Measurements from ENCODE around the gene EMC9. TPM values are rescaled to one million over a fixed set of nuclear protein-coding genes. Genes with fewer than 3 reads are reported as not detected.

EMC9 gene
- total and polyA plus RNA-seq, 2 of the 8 experiments (the other 6 are each of a cell fraction or from before 2014, with no cell fraction given), result 38.4 to 47.2 TPM

DNA sequence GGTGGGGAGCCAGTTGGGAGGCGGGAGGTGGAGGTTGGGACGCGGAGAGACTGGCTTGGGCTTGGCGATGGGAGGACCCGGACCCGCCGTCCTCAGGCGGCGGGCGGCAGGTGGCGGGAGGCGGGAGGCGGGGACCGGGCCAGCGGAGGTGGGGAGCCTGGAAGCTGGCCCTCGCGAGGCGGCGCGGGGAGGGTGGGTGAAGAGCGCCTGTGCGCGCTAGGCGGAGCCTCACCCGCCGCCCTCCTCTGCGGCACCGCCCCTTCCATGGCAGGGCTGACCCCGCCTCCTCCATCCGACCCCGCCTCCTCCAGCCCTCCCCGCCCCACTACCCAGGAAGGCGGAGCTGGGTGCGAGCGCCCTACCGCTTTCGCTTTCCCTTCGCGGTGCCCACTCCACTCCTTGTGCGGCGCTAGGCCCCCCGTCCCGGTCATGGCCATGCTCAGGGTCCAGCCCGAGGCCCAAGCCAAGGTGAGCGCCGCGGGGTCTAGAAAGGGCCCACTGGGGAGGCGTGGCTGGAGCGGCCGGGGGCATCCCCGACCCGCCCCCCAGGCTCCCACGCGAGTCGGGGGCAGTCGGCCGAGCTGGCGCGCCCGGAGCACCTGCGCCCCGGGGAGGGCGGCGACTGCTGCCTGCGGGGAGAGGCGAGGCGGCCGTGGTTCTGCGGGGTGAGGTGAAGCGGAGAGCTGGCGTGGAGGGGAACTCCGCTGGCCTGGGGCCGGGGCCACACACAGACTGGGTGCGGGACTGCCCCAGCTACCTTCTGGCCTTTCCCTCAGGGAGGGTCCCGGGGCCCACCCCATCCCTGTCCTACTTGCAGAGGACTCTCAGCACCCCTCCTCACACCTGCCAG lies 5.3 kb downstream of the EMC9 start, which contains the start of gene PSME1 (continued):
- TF ChIP-seq, protein P1, sequence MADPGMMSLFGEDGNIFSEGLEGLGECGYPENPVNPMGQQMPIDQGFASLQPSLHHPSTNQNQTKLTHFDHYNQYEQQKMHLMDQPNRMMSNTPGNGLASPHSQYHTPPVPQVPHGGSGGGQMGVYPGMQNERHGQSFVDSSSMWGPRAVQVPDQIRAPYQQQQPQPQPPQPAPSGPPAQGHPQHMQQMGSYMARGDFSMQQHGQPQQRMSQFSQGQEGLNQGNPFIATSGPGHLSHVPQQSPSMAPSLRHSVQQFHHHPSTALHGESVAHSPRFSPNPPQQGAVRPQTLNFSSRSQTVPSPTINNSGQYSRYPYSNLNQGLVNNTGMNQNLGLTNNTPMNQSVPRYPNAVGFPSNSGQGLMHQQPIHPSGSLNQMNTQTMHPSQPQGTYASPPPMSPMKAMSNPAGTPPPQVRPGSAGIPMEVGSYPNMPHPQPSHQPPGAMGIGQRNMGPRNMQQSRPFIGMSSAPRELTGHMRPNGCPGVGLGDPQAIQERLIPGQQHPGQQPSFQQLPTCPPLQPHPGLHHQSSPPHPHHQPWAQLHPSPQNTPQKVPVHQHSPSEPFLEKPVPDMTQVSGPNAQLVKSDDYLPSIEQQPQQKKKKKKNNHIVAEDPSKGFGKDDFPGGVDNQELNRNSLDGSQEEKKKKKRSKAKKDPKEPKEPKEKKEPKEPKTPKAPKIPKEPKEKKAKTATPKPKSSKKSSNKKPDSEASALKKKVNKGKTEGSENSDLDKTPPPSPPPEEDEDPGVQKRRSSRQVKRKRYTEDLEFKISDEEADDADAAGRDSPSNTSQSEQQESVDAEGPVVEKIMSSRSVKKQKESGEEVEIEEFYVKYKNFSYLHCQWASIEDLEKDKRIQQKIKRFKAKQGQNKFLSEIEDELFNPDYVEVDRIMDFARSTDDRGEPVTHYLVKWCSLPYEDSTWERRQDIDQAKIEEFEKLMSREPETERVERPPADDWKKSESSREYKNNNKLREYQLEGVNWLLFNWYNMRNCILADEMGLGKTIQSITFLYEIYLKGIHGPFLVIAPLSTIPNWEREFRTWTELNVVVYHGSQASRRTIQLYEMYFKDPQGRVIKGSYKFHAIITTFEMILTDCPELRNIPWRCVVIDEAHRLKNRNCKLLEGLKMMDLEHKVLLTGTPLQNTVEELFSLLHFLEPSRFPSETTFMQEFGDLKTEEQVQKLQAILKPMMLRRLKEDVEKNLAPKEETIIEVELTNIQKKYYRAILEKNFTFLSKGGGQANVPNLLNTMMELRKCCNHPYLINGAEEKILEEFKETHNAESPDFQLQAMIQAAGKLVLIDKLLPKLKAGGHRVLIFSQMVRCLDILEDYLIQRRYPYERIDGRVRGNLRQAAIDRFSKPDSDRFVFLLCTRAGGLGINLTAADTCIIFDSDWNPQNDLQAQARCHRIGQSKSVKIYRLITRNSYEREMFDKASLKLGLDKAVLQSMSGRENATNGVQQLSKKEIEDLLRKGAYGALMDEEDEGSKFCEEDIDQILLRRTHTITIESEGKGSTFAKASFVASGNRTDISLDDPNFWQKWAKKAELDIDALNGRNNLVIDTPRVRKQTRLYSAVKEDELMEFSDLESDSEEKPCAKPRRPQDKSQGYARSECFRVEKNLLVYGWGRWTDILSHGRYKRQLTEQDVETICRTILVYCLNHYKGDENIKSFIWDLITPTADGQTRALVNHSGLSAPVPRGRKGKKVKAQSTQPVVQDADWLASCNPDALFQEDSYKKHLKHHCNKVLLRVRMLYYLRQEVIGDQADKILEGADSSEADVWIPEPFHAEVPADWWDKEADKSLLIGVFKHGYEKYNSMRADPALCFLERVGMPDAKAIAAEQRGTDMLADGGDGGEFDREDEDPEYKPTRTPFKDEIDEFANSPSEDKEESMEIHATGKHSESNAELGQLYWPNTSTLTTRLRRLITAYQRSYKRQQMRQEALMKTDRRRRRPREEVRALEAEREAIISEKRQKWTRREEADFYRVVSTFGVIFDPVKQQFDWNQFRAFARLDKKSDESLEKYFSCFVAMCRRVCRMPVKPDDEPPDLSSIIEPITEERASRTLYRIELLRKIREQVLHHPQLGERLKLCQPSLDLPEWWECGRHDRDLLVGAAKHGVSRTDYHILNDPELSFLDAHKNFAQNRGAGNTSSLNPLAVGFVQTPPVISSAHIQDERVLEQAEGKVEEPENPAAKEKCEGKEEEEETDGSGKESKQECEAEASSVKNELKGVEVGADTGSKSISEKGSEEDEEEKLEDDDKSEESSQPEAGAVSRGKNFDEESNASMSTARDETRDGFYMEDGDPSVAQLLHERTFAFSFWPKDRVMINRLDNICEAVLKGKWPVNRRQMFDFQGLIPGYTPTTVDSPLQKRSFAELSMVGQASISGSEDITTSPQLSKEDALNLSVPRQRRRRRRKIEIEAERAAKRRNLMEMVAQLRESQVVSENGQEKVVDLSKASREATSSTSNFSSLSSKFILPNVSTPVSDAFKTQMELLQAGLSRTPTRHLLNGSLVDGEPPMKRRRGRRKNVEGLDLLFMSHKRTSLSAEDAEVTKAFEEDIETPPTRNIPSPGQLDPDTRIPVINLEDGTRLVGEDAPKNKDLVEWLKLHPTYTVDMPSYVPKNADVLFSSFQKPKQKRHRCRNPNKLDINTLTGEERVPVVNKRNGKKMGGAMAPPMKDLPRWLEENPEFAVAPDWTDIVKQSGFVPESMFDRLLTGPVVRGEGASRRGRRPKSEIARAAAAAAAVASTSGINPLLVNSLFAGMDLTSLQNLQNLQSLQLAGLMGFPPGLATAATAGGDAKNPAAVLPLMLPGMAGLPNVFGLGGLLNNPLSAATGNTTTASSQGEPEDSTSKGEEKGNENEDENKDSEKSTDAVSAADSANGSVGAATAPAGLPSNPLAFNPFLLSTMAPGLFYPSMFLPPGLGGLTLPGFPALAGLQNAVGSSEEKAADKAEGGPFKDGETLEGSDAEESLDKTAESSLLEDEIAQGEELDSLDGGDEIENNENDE (IDR thresholded peaks at IDR 0.05; ENCODE audit: insufficient replicate concordance, low read length), result no peak
- TF ChIP-seq, protein P2, sequence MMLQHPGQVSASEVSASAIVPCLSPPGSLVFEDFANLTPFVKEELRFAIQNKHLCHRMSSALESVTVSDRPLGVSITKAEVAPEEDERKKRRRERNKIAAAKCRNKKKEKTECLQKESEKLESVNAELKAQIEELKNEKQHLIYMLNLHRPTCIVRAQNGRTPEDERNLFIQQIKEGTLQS (IDR thresholded peaks at IDR 0.05; ENCODE audit: insufficient read depth, low read depth, low read length), result no peak
- no peak for TF ChIP-seq FOSL1 (IDR thresholded peaks at IDR 0.05; ENCODE audit: insufficient read depth, low read depth, low read length)
- TF ChIP-seq TEAD4 (IDR thresholded peaks at IDR 0.05; ENCODE audit: low read depth, low read length), result no peak
- peak; percentile 37 to 38; a peak in 1 of 3 replicates for TF ChIP-seq POLR2A (IDR thresholded peaks at IDR 0.05; ENCODE audit: control extremely low read depth in 1 of 2, low read depth in 2 of 2, low read length in 2 of 2)
- no peak for TF ChIP-seq JUN (IDR thresholded peaks at IDR 0.05; ENCODE audit: low read depth, low read length)
- no peak for TF ChIP-seq NRF1 (IDR thresholded peaks at IDR 0.05; ENCODE audit: low read depth, low read length)
- no peak for TF ChIP-seq EP300 (IDR thresholded peaks at IDR 0.05; ENCODE audit: borderline replicate concordance in 1 of 2, low read depth in 2 of 2, low read length in 2 of 2)
- no peak for TF ChIP-seq MAFK (IDR thresholded peaks at IDR 0.05; ENCODE audit: low read depth, low read length)

Measured in H1 (cell line).